Gastrocnemius medialis (tissue), 4 donors: ENCODE results near the gene SUFU.

Experiments
- CTCF ChIP-seq, 5 experiments: fragments of 450-650 bp in 3 of 5; fragments of 200-600 bp in 2 of 5; sonication (generic) in 2 of 5; IDR thresholded peaks in 4 of 5; conservative IDR thresholded peaks in 1 of 5; 1 replicate in 4 of 5; 2 replicates in 1 of 5; pipeline ENCODE4 v1.5.1; 2016 to 2019; ENCODE audit warnings: antibody characterized with exemption in 5 of 5, mild to moderate bottlenecking in 3 of 5, moderate library complexity in 3 of 5
- POLR2A ChIP-seq, 2 donors: fragments of 450-650 bp; IDR thresholded peaks; one replicate each; pipeline ENCODE4 v1.6.1; 2017; ENCODE audit warnings: antibody characterized with exemption in 2 of 2, mild to moderate bottlenecking in 2 of 2, moderate library complexity in 2 of 2

GRCh38 chr10:102461187-102462054 is 42.4 kb upstream of the SUFU start:
- TF ChIP-seq CTCF (IDR thresholded peaks at IDR 0.05 in 4 of 5, conservative IDR thresholded peaks at IDR 0.05 in 1 of 5) (no peak), POLR2A (IDR thresholded peaks at IDR 0.05) (peak; percentile 70 to 71)
